ENCODE data around the gene COL6A2.

Gene COL6A2

DNA sequence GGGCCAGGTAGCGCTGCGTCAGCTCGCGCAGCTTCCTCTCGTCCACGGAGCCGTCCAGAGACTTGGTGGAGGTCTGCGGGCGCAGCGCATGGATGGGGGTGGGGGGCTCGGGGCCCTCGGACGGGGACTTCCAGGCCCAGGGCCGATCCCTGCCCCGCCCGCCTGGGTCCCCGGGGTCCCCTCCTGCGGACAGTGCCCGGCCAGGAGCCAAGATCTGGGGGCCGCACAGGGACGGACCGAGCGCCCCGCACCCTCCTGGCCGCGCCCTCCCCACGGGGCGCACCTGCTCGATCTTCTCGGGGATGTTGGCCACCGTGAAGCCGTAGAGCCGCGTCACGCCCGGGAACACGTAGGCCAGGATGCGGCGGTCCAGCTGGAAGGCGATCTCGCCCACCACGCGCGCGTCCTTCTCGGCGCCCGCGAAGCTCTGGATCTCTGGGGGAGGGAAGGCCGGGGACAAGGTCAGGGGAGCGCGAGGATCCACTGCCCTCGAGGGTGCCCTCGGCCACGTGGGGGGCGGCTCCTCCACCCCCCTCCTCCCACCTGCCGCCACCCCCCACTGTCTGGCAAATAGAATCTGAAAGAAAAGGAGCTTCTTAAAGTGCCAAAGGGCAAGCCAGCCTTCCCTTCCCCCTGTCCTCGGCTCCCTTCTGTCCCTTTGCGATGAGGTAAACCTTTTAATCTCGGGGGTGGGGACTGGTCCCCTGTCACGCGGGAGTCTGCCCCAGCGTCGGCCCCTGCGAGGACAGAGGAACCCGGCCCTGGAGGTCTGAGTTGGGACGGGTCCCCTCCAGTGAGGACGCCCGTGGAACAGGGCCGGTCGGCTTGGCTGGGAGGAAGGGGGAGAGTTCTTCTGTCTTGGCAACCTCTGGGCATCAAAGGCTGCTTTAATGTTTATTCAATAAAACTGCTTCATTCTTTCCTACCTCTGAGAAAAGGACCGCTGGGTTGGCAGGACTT is 64.0 kb downstream of the COL6A2 start:
- WGBS, result 96% methylated on average over 66 of the region's 72 CpGs
- H2BK15ac ChIP-seq (ENCODE audit: low read depth, poor library complexity, severe bottlenecking), result no peak overlapping the region

DNA sequence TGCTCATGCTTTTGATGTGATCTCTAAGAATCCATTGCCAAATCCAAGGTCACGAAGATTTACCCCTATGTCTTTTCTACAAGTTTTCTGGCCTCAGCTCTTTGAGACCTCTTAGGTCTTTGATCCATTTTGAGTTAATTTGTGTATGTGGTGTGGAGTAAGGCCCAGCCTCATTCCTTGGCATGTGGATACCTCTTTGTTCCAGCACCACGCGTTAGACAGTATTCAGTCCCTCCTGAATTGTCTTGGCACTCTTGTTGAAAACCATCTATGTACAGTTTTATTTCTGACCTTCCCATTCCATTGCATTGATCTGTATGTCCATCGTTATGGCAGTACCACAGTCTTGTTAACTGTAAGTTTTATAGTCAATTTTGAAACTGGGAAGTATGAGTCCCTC is 65.5 kb downstream of the COL6A2 start:
- H2BK15ac ChIP-seq (ENCODE audit: low read depth, poor library complexity, severe bottlenecking), result no peak overlapping the region
- no peak overlapping the region for H4K91ac ChIP-seq (ENCODE audit: low read length)
- no peak overlapping the region for H3K4me3 ChIP-seq (ENCODE audit: insufficient read depth in 1 of 2, low read depth in 1 of 2, low read length in 2 of 2)
- no peaks in the 10 kb centered on the region for H3K27me3 ChIP-seq (ENCODE audit: control insufficient read depth in 1 of 2, insufficient read depth in 1 of 2, low read length in 2 of 2)
- H3K23ac ChIP-seq (ENCODE audit: low read length in 2 of 2), result no peak overlapping the region
- no peak overlapping the region for H3K4ac ChIP-seq (ENCODE audit: low read depth in 1 of 2, low read length in 2 of 2)
- H3K4me1 ChIP-seq (ENCODE audit: control insufficient read depth, insufficient read depth, low read depth, low read length), result no peaks in the 10 kb centered on the region
- H2AFZ ChIP-seq (ENCODE audit: low read depth, low read length), result no peak overlapping the region
- H2AK5ac ChIP-seq (ENCODE audit: low read length, severe bottlenecking), result no peak overlapping the region
- DNase-seq, result no peak
- H2BK5ac ChIP-seq (ENCODE audit: low read depth, low read length, poor library complexity, severe bottlenecking), result no peak overlapping the region
- no peaks in the 10 kb centered on the region for H3K9me3 ChIP-seq (ENCODE audit: control insufficient read depth, low read length)
- H3K79me1 ChIP-seq (replicated peaks; ENCODE audit: low read length, poor library complexity, severe bottlenecking), result peaks cover 2% of the 10 kb centered on the region
- WGBS, result 93% methylated on average over 3 of the region's 4 CpGs
- H3K36me3 ChIP-seq (ENCODE audit: control insufficient read depth in 1 of 2, insufficient read depth in 2 of 2, low read depth in 1 of 2, low read length in 2 of 2), result peaks cover 2 to 31% of the 10 kb centered on the region in 2 experiments
- H4K8ac ChIP-seq (ENCODE audit: low read length), result no peak overlapping the region
- H2BK12ac ChIP-seq (ENCODE audit: low read length in 2 of 2), result no peak overlapping the region
- no peak overlapping the region for H3K4me2 ChIP-seq (ENCODE audit: low read length, poor library complexity, severe bottlenecking)
- no peak overlapping the region for H2BK120ac ChIP-seq (ENCODE audit: low read depth, low read length)
- H3K9ac ChIP-seq (ENCODE audit: low read length), result no peak overlapping the region
- no peak overlapping the region for H3K14ac ChIP-seq (ENCODE audit: low read length in 2 of 2)
- H3K27ac ChIP-seq (ENCODE audit: low read length, poor library complexity, severe bottlenecking), result no peak overlapping the region
- H3K18ac ChIP-seq (ENCODE audit: low read depth in 1 of 2, low read length in 2 of 2), result no peak overlapping the region

More for the DNA sequence above, 64.0 kb downstream of the COL6A2 start:
- Histone ChIP-seq H3K27ac (ENCODE audit: low read length, poor library complexity, severe bottlenecking) (no peak overlapping the region), H3K4me1 (ENCODE audit: control insufficient read depth, insufficient read depth, low read depth, low read length) (no peaks in the 10 kb centered on the region), H4K8ac (ENCODE audit: low read length) (no peak overlapping the region), H3K36me3 (ENCODE audit: control insufficient read depth in 1 of 2, insufficient read depth in 2 of 2, low read depth in 1 of 2, low read length in 2 of 2) (peaks cover 2 to 34% of the 10 kb centered on the region in 2 experiments), H3K4me3 (ENCODE audit: insufficient read depth in 1 of 2, low read depth in 1 of 2, low read length in 2 of 2) (no peak overlapping the region), H3K9me3 (ENCODE audit: control insufficient read depth, low read length) (no peaks in the 10 kb centered on the region), H3K27me3 (ENCODE audit: control insufficient read depth in 1 of 2, insufficient read depth in 1 of 2, low read length in 2 of 2) (no peaks in the 10 kb centered on the region), H2BK120ac (ENCODE audit: low read depth, low read length) (no peak overlapping the region), H2BK5ac (ENCODE audit: low read depth, low read length, poor library complexity, severe bottlenecking) (no peak overlapping the region), H3K14ac (ENCODE audit: low read length in 2 of 2) (no peak overlapping the region), H3K79me1 (replicated peaks; ENCODE audit: low read length, poor library complexity, severe bottlenecking) (peaks cover 2% of the 10 kb centered on the region), H2AK5ac (ENCODE audit: low read length, severe bottlenecking) (no peak overlapping the region), H4K91ac (ENCODE audit: low read length) (no peak overlapping the region), H3K9ac (ENCODE audit: low read length) (no peak overlapping the region), H3K4ac (ENCODE audit: low read depth in 1 of 2, low read length in 2 of 2) (no peak overlapping the region), H2AFZ (ENCODE audit: low read depth, low read length) (no peak overlapping the region), H2BK12ac (ENCODE audit: low read length in 2 of 2) (no peak overlapping the region), H3K23ac (ENCODE audit: low read length in 2 of 2) (no peak overlapping the region), H3K18ac (ENCODE audit: low read depth in 1 of 2, low read length in 2 of 2) (no peak overlapping the region), H3K4me2 (ENCODE audit: low read length, poor library complexity, severe bottlenecking) (no peak overlapping the region)
- DNase-seq, result no peak

DNA sequence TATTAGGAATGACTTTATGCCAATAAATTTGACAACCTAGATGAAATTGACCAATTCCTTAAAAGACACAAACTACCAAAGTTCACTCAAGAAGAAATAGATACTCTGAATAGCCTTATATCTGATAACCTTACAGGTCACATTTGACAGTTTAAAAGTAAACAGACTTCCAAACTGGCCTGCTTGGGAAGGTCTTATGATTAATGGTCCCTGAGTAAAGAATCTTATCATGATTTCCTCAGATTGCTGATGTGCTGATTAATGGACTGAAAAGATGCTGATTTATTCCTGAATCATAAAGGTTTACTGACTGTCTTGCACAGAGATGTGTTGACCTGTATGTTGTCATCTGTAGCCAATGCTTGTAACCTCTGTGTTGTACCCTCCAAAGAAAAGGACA is 67.2 kb downstream of the COL6A2 start:
- peaks cover 2 to 24% of the 10 kb centered on the region in 2 experiments for H3K36me3 ChIP-seq (ENCODE audit: control insufficient read depth in 1 of 2, insufficient read depth in 2 of 2, low read depth in 1 of 2, low read length in 2 of 2)
- no peaks in the 10 kb centered on the region for H3K27me3 ChIP-seq (ENCODE audit: control insufficient read depth in 1 of 2, insufficient read depth in 1 of 2, low read length in 2 of 2)
- no peak overlapping the region for H3K18ac ChIP-seq (ENCODE audit: low read depth in 1 of 2, low read length in 2 of 2)
- no peaks in the 10 kb centered on the region for H3K4me1 ChIP-seq (ENCODE audit: control insufficient read depth, insufficient read depth, low read depth, low read length)
- H2AFZ ChIP-seq (ENCODE audit: low read depth, low read length), result no peak overlapping the region
- H3K4ac ChIP-seq (ENCODE audit: low read depth in 1 of 2, low read length in 2 of 2), result no peak overlapping the region
- no peak overlapping the region for H2BK12ac ChIP-seq (ENCODE audit: low read length in 2 of 2)
- H3K27ac ChIP-seq (ENCODE audit: low read length, poor library complexity, severe bottlenecking), result no peak overlapping the region
- no peak overlapping the region for H3K14ac ChIP-seq (ENCODE audit: low read length in 2 of 2)
- no peak overlapping the region for H3K4me2 ChIP-seq (ENCODE audit: low read length, poor library complexity, severe bottlenecking)
- H2BK5ac ChIP-seq (ENCODE audit: low read depth, low read length, poor library complexity, severe bottlenecking), result no peak overlapping the region
- H3K79me1 ChIP-seq (replicated peaks; ENCODE audit: low read length, poor library complexity, severe bottlenecking), result peaks cover 2% of the 10 kb centered on the region
- H4K91ac ChIP-seq (ENCODE audit: low read length), result no peak overlapping the region
- no peak overlapping the region for H3K4me3 ChIP-seq (ENCODE audit: insufficient read depth in 1 of 2, low read depth in 1 of 2, low read length in 2 of 2)
- H3K9ac ChIP-seq (ENCODE audit: low read length), result no peak overlapping the region
- no peak overlapping the region for H2BK15ac ChIP-seq (ENCODE audit: low read depth, poor library complexity, severe bottlenecking)
- no peak overlapping the region for H4K8ac ChIP-seq (ENCODE audit: low read length)
- no peak overlapping the region for H3K23ac ChIP-seq (ENCODE audit: low read length in 2 of 2)
- H3K9me3 ChIP-seq (ENCODE audit: control insufficient read depth, low read length), result no peaks in the 10 kb centered on the region
- no peak for DNase-seq
- no peak overlapping the region for H2AK5ac ChIP-seq (ENCODE audit: low read length, severe bottlenecking)
- H2BK120ac ChIP-seq (ENCODE audit: low read depth, low read length), result no peak overlapping the region

DNA sequence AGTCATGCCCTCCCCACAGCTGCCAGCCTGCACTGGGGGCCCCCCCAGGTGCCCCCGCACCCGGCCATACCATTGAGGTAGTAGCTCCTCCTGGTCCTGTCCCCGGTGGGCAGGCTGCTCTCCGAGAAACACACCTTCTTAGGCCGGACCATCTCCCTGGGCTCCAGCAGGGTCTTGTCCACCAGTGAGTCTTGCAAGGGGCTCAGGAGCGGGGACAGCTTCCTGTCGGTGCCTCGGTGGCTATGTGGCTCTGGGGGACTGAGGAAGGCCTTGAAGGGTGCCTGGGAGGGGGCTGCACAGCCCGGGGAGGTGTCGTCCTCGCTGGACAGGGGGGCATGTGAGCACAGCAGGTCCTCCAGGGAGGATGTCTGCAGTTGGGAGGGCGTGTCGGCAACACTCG is 70.3 kb downstream of the COL6A2 start:
- H2BK120ac ChIP-seq (ENCODE audit: low read depth, low read length), result no peak overlapping the region
- no peak for DNase-seq

More for the DNA sequence above, 70.3 kb downstream of the COL6A2 start:
- Histone ChIP-seq H2AFZ (ENCODE audit: low read depth, low read length) (no peak overlapping the region), H2BK5ac (ENCODE audit: low read depth, low read length, poor library complexity, severe bottlenecking) (no peak overlapping the region), H3K4me2 (ENCODE audit: low read length, poor library complexity, severe bottlenecking) (no peak overlapping the region), H3K4me3 (ENCODE audit: insufficient read depth in 1 of 2, low read depth in 1 of 2, low read length in 2 of 2) (no peak overlapping the region), H2BK12ac (ENCODE audit: low read length in 2 of 2) (no peak overlapping the region), H3K79me1 (replicated peaks; ENCODE audit: low read length, poor library complexity, severe bottlenecking) (peaks cover 14% of the 10 kb centered on the region), H2BK15ac (ENCODE audit: low read depth, poor library complexity, severe bottlenecking) (no peak overlapping the region), H3K9ac (ENCODE audit: low read length) (no peak overlapping the region), H3K9me3 (ENCODE audit: control insufficient read depth, low read length) (peaks cover under 1% of the 10 kb centered on the region), H3K18ac (ENCODE audit: low read depth in 1 of 2, low read length in 2 of 2) (no peak overlapping the region), H3K4me1 (ENCODE audit: control insufficient read depth, insufficient read depth, low read depth, low read length) (no peaks in the 10 kb centered on the region), H4K8ac (ENCODE audit: low read length) (no peak overlapping the region), H4K91ac (ENCODE audit: low read length) (no peak overlapping the region), H3K14ac (ENCODE audit: low read length in 2 of 2) (no peak overlapping the region), H3K27ac (ENCODE audit: low read length, poor library complexity, severe bottlenecking) (no peak overlapping the region), H2AK5ac (ENCODE audit: low read length, severe bottlenecking) (no peak overlapping the region), H3K4ac (ENCODE audit: low read depth in 1 of 2, low read length in 2 of 2) (no peak overlapping the region), H3K36me3 (ENCODE audit: control insufficient read depth in 1 of 2, insufficient read depth in 2 of 2, low read depth in 1 of 2, low read length in 2 of 2) (peaks cover 2 to 16% of the 10 kb centered on the region in 2 experiments), H3K23ac (ENCODE audit: low read length in 2 of 2) (no peak overlapping the region), H3K27me3 (ENCODE audit: control insufficient read depth in 1 of 2, insufficient read depth in 1 of 2, low read length in 2 of 2) (no peaks in the 10 kb centered on the region)
- WGBS, result 91% methylated on average over 11 of the region's 14 CpGs

All from mesenchymal stem cell (in vitro differentiated cells and primary cell).